Loucy (cell line): ENCODE data around the gene THOP1.

ENCODE experiments used
- H2AFZ ChIP-seq: fragments of 200-600 bp; sonication (generic); 2 replicates; pipeline ENCODE4 v1.6.0; 2016; ENCODE audit warnings: antibody characterized with exemption, mild to moderate bottlenecking, low read length, moderate library complexity
- H3F3A ChIP-seq: fragments of 200-600 bp; 2 replicates; pipeline ENCODE4 v1.6.0; 2016; ENCODE audit warnings: antibody characterized with exemption, low read depth, mild to moderate bottlenecking
- H3K27me3 ChIP-seq: fragments of 200-600 bp; sonication (generic); 2 replicates; pipeline ENCODE4 v1.6.1; 2014; ENCODE audit warnings: low read length, mild to moderate bottlenecking; ENCODE audit not compliant: insufficient read depth, poor library complexity, severe bottlenecking
- H3K36me3 ChIP-seq: fragments of 200-600 bp; sonication (generic); 2 replicates; pipeline ENCODE4 v1.6.1; 2016; ENCODE audit warnings: low read length; ENCODE audit not compliant: insufficient read depth
- H3K4me1 ChIP-seq: fragments of 200-600 bp; sonication (generic); 2 replicates; pipeline ENCODE4 v1.5.1; 2014; ENCODE audit warnings: low read length, mild to moderate bottlenecking; ENCODE audit not compliant: insufficient read depth, poor library complexity, severe bottlenecking
- H3K4me2 ChIP-seq: fragments of 200-600 bp; sonication (generic); 2 replicates; pipeline ENCODE4 v1.6.0; 2014; ENCODE audit warnings: antibody characterized with exemption, low read length, low read depth, mild to moderate bottlenecking; ENCODE audit not compliant: poor library complexity, severe bottlenecking
- H3K4me3 ChIP-seq: fragments of 200-600 bp; sonication (generic); 2 replicates; pipeline ENCODE4 v1.5.1; 2014; ENCODE audit warnings: low read length, mild to moderate bottlenecking, mixed read lengths; ENCODE audit not compliant: poor library complexity, severe bottlenecking
- H3K79me2 ChIP-seq: fragments of 200-600 bp; sonication (generic); 2 replicates; pipeline ENCODE4 v1.6.1; 2014; ENCODE audit warnings: low read length; ENCODE audit not compliant: insufficient read depth
- H3K9ac ChIP-seq: fragments of 200-600 bp; sonication (generic); 2 replicates; pipeline ENCODE4 v1.6.0; 2014; ENCODE audit warnings: mild to moderate bottlenecking, low read depth, low read length, moderate library complexity; ENCODE audit not compliant: poor library complexity, severe bottlenecking
- H3K9me2 ChIP-seq: fragments of 200-600 bp; sonication (generic); replicated peaks from 2 replicates; pipeline ENCODE4 v1.6.1; 2016; ENCODE audit warnings: low read depth, low read length, mixed read lengths
- H3K9me3 ChIP-seq: fragments of 200-600 bp; sonication (generic); 2 replicates; pipeline ENCODE4 v1.6.1; 2014; ENCODE audit warnings: mild to moderate bottlenecking, antibody characterized with exemption, low read length, low read depth; ENCODE audit not compliant: insufficient read depth
- H4K20me1 ChIP-seq: fragments of 200-600 bp; sonication (generic); 2 replicates; pipeline ENCODE4 v1.6.0; 2014; ENCODE audit warnings: antibody characterized with exemption, low read length, mild to moderate bottlenecking; ENCODE audit not compliant: insufficient read depth, poor library complexity, severe bottlenecking
- EZH2phosphoT487 ChIP-seq: fragments of 200-600 bp; IDR thresholded peaks from 2 replicates; pipeline ENCODE4 v1.6.1; 2018; ENCODE audit warnings: antibody characterized with exemption, mild to moderate bottlenecking, moderate library complexity, borderline replicate concordance
- TF ChIP-seq, protein P1 (sequence below): fragments of 200-600 bp; sonication (generic); conservative IDR thresholded peaks from 2 replicates; pipeline ENCODE4 v1.5.1; 2014; ENCODE audit warnings: mild to moderate bottlenecking, antibody characterized with exemption, low read length

Gene THOP1

DNA sequence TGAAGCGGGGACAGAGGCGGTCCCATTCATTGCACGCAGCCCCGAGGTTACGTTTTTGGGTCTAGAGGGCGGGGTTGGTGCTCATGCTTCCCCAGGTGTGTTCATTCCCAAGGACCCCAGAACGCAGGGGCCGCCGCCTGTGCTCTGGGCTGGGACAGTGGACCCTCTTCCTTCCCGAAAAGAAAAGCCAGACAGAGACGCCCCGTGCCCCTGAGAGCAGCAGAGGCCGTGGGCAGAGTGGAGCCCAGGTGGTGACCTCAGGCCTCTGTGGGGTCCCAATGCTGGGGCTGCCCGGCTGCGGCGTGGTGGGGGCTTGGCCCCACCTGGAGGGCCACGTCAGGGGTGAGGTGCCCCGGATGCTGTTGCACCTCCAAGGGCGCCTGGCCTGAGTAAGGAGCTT is 17.6 kb upstream of the THOP1 start:
- Histone ChIP-seq H3K9ac (no peak overlapping the region), H3K9me3 (no peaks in the 10 kb centered on the region), H3K9me2 (no peaks in the 10 kb centered on the region), H3K36me3 (peaks cover 56% of the 10 kb centered on the region; the same call in 1 of the 2 replicates), H2AFZ (no peak overlapping the region), H3K79me2 (peaks cover 40% of the 10 kb centered on the region), H3K27me3 (no peaks in the 10 kb centered on the region), H4K20me1 (peaks cover 22% of the 10 kb centered on the region), H3K4me2 (no peak overlapping the region), H3K4me1 (no peaks in the 10 kb centered on the region), H3F3A (no peaks in the 10 kb centered on the region), H3K4me3 (no peak overlapping the region)
- TF ChIP-seq EZH2phosphoT487: no peak

DNA sequence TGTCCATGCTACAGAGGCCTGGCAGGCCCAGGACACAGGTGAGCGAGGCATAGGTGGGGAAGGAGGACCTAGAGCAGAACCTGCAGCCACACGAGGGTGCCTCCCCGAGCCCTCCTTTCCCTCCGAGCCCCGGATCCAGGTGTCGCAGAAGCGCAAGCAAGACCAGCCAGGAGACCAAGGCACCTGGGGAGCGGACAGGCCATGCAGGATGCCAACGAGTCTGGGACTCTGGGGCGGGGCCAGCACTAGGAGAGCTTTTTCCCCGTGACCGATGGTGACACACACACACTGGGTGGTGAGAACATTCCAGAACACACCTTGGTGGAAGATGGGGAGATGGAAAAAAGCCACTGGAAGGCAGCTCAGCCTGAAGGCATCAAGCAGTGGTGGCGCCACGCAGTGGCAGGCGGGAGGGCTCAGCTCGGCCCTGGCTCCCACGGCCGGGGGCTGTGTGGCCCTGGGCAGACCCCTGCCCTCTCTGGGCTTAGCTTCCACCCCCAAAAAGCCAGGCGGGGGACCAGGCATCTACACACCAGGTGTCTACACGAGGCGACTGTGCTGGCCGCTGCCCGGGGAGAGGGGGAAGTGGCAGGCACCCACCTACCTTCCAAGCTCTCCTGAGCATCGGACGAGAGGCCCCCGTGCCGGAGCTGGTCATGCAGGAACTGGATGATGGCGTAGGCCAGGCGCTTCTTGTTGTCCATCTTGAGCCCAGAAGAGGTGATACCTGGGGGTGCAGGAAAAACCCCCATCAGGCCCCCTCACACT is 16.8 kb upstream of the THOP1 start:
- Histone ChIP-seq H3K9ac (no peak overlapping the region), H3K79me2 (peaks cover 40% of the 10 kb centered on the region), H3K4me3 (no peak overlapping the region), H3K4me2 (no peak overlapping the region), H3K4me1 (no peaks in the 10 kb centered on the region), H3K36me3 (peaks cover 48% of the 10 kb centered on the region; the same call in 1 of the 2 replicates), H4K20me1 (peaks cover 22% of the 10 kb centered on the region), H3K9me2 (no peaks in the 10 kb centered on the region), H3F3A (no peaks in the 10 kb centered on the region), H3K27me3 (no peaks in the 10 kb centered on the region), H3K9me3 (no peaks in the 10 kb centered on the region), H2AFZ (no peak overlapping the region)
- TF ChIP-seq, protein P1, sequence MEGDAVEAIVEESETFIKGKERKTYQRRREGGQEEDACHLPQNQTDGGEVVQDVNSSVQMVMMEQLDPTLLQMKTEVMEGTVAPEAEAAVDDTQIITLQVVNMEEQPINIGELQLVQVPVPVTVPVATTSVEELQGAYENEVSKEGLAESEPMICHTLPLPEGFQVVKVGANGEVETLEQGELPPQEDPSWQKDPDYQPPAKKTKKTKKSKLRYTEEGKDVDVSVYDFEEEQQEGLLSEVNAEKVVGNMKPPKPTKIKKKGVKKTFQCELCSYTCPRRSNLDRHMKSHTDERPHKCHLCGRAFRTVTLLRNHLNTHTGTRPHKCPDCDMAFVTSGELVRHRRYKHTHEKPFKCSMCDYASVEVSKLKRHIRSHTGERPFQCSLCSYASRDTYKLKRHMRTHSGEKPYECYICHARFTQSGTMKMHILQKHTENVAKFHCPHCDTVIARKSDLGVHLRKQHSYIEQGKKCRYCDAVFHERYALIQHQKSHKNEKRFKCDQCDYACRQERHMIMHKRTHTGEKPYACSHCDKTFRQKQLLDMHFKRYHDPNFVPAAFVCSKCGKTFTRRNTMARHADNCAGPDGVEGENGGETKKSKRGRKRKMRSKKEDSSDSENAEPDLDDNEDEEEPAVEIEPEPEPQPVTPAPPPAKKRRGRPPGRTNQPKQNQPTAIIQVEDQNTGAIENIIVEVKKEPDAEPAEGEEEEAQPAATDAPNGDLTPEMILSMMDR: no peak
- no peak for TF ChIP-seq EZH2phosphoT487

GRCh38 chr19:2769218-2769617 is 16.1 kb upstream of the THOP1 start:
- Histone ChIP-seq H3K4me1 (no peaks in the 10 kb centered on the region), H3K79me2 (peaks cover 46% of the 10 kb centered on the region), H3K9ac (no peak overlapping the region), H3K27me3 (no peaks in the 10 kb centered on the region), H3K36me3 (peaks cover 41% of the 10 kb centered on the region; the same call in 1 of the 2 replicates), H3K4me2 (no peak overlapping the region), H3K4me3 (no peak overlapping the region), H3K9me3 (no peaks in the 10 kb centered on the region), H3F3A (no peaks in the 10 kb centered on the region), H3K9me2 (no peaks in the 10 kb centered on the region), H2AFZ (no peak overlapping the region), H4K20me1 (peaks cover 26% of the 10 kb centered on the region)
- TF ChIP-seq, protein P1: no peak
- TF ChIP-seq EZH2phosphoT487: no peak
